ENCODE results near the gene FBLN5. TPM values are rescaled to one million over a fixed set of nuclear protein-coding genes. Genes with fewer than 3 reads are reported as not detected.
A peak's percentile ranks its signal among the peaks of the same experiment; 100 is the strongest.

The FBLN5 gene
- total RNA-seq, 1 experiment from 2014 or later = 1.0 TPM

- Histone ChIP-seq H4K91ac (ENCODE audit: insufficient read length, low read depth, low read length) (no peak overlapping the region), H2AFZ (ENCODE audit: low read length) (peak overlapping the region; percentile 78), H3K14ac (ENCODE audit: insufficient read depth, low read length) (no peak overlapping the region), H4K8ac (replicated peaks; ENCODE audit: insufficient read length, low read depth, low read length) (no peak overlapping the region), H3K9ac (ENCODE audit: extremely low read depth, insufficient read length, low read length) (no peak overlapping the region), H4K5ac (ENCODE audit: insufficient read length, low read depth, low read length) (no peak overlapping the region), H3K27ac (ENCODE audit: insufficient read length, low read depth, low read length) (no peak overlapping the region), H3K56ac (ENCODE audit: insufficient read length, low read depth, low read length) (no peak overlapping the region), H3T11ph (ENCODE audit: low read length) (no peak overlapping the region), H3K4me2 (ENCODE audit: insufficient read depth, insufficient read length, low read length) (no peak overlapping the region), H3K23ac (ENCODE audit: insufficient read length, low read depth, low read length) (no peak overlapping the region), H3K18ac (ENCODE audit: insufficient read length, low read depth, low read length) (no peak overlapping the region), H2BK15ac (ENCODE audit: low read depth, low read length) (no peak overlapping the region), H3K79me1 (ENCODE audit: insufficient read depth, low read depth, low read length, poor library complexity, severe bottlenecking) (no peaks in the 10 kb centered on the region), H3K27me3 (ENCODE audit: insufficient read depth, low read length) (no peaks in the 10 kb centered on the region), H2BK120ac (ENCODE audit: low read depth, low read length, poor library complexity, severe bottlenecking) (no peak overlapping the region), H2AK5ac (ENCODE audit: insufficient read length, low read length) (no peak overlapping the region), H3K23me2 (ENCODE audit: insufficient read length, low read depth, low read length, poor library complexity, severe bottlenecking) (no peaks in the 10 kb centered on the region), H3K4me1 (ENCODE audit: insufficient read depth, low read length) (no peaks in the 10 kb centered on the region), H2BK12ac (ENCODE audit: insufficient read length, low read depth, low read length) (no peak overlapping the region), H3K9me3 (ENCODE audit: control insufficient read depth, low read depth, low read length) (no peaks in the 10 kb centered on the region), H3K79me2 (ENCODE audit: insufficient read depth, low read length) (no peaks in the 10 kb centered on the region), H2BK5ac (ENCODE audit: insufficient read length, low read length) (no peak overlapping the region), H4K20me1 (ENCODE audit: control insufficient read depth, insufficient read depth, insufficient read length) (no peaks in the 10 kb centered on the region), H2BK20ac (ENCODE audit: low read depth, low read length, poor library complexity, severe bottlenecking) (no peak overlapping the region), H3K4ac (ENCODE audit: low read depth, low read length) (no peak overlapping the region)
- no peak overlapping the region for H3K27ac Mint-ChIP-seq
- H3K4me1 Mint-ChIP-seq = peaks cover 2 to 3% of the 10 kb centered on the region in 2 experiments; a peak in 2 of 4 replicates
- WGBS (ENCODE audit: extremely low coverage, insufficient read length, low lambda C conversion rate) = no CpG with 5 or more reads among the region's 9 CpGs
- H3K4me3 Mint-ChIP-seq = no peak overlapping the region
- peak; percentile 78 for DNase-seq
- TF ChIP-seq CTCF (conservative IDR thresholded peaks at IDR 0.05) = peak; percentile 72
- H3K9me3 Mint-ChIP-seq = peaks cover 0 to 1% of the 10 kb centered on the region in 2 experiments; a peak in 1 of 5 replicates
- H3K36me3 Mint-ChIP-seq (ENCODE audit: insufficient read depth in 1 of 3, low read depth in 3 of 3) = peaks cover 0 to 4% (median 0%) of the 10 kb centered on the region in 3 experiments; a peak in 2 of 7 replicates
- H3K27me3 Mint-ChIP-seq (ENCODE audit: low read depth) = no peaks in the 10 kb centered on the region; the same call in 1 of the 2 replicates
Observed at GRCh38 chr14:91911474-91912032, 35.9 kb downstream of the FBLN5 start.

Measured in H9 (cell line).